Sigmoid colon (tissue), 4 donors: ENCODE data around the gene SLIT1.

Experiments
- CTCF ChIP-seq, 4 experiments: fragments of 450-650 bp in 3 of 4; fragments of 200-600 bp in 1 of 4; IDR thresholded peaks; one replicate each; pipeline ENCODE4 v1.5.1; 2016 to 2019; ENCODE audit warnings: antibody characterized with exemption in 4 of 4, mild to moderate bottlenecking in 3 of 4, moderate library complexity in 2 of 4
- POLR2A ChIP-seq, 2 donors: fragments of 450-650 bp; IDR thresholded peaks; one replicate each; pipeline ENCODE4 v1.6.1; 2016; ENCODE audit warnings: antibody characterized with exemption in 2 of 2, mild to moderate bottlenecking in 2 of 2, moderate library complexity in 2 of 2
- POLR2AphosphoS5 ChIP-seq, 4 donors: sonication (generic); formaldehyde crosslinking; IDR thresholded peaks; one replicate each; pipeline ENCODE4 v1.6.1; 2017; ENCODE audit warnings: antibody characterized with exemption in 4 of 4

- TF ChIP-seq CTCF (IDR thresholded peaks at IDR 0.05) (no peak), POLR2AphosphoS5 (IDR thresholded peaks at IDR 0.05) (no peak), POLR2A (IDR thresholded peaks at IDR 0.05) (no peak)
Observed at GRCh38 chr10:97224483-97225435, 39.0 kb upstream of the SLIT1 start.
